Fibroblast of lung (primary cell): ENCODE results near the gene RNGTT.

Source experiments
- CTCF ChIP-seq, 2 donors: IDR thresholded peaks in 1 of 2; conservative IDR thresholded peaks in 1 of 2; 1 replicate in 1 of 2; 2 replicates in 1 of 2; pipeline ENCODE4 v1.5.1; 2011 to 2012; ENCODE audit warnings: low read length in 2 of 2, control low read depth in 1 of 2, inconsistent platforms in 1 of 2, low read depth in 1 of 2, mild to moderate bottlenecking in 1 of 2
- EZH2 ChIP-seq: IDR thresholded peaks from 2 replicates; pipeline ENCODE4 v1.5.1; 2012; ENCODE audit warnings: low read length, control low read depth, mild to moderate bottlenecking; ENCODE audit errors: missing control alignments

GRCh38 chr6:88810089-88810488, 153.3 kb downstream of the RNGTT start:
- TF ChIP-seq CTCF (conservative IDR thresholded peaks at IDR 0.05 in 1 of 2, IDR thresholded peaks at IDR 0.05 in 1 of 2; ENCODE audit: low read depth in 1 of 2, low read length in 2 of 2) = no peak
- no peak for TF ChIP-seq EZH2
